Measurements from ENCODE around the gene ADARB2.

GRCh38 chr10:1189166-1190051 is 547.9 kb downstream of the ADARB2 start:
- TF ChIP-seq YY1 (IDR thresholded peaks at IDR 0.05; ENCODE audit: low read depth), result no peak
- TF ChIP-seq EP300 (IDR thresholded peaks at IDR 0.05; ENCODE audit: borderline replicate concordance), result no peak
- TF ChIP-seq MAX (IDR thresholded peaks at IDR 0.05), result no peak
- TF ChIP-seq TAF1 (IDR thresholded peaks at IDR 0.05; ENCODE audit: low read depth), result no peak
- no peak for TF ChIP-seq CEBPB (IDR thresholded peaks at IDR 0.05)
- no peak for TF ChIP-seq USF1 (IDR thresholded peaks at IDR 0.05)

All from Ishikawa (cell line).